LoVo (cell line): Measurements from ENCODE around the gene SOHLH1.

Experiments
- DNase-seq: peaks from one replicate; pipeline ENCODE4 v3.0.0-alpha.2; 2016; ENCODE audit warnings: low spot score

Gene SOHLH1

DNA sequence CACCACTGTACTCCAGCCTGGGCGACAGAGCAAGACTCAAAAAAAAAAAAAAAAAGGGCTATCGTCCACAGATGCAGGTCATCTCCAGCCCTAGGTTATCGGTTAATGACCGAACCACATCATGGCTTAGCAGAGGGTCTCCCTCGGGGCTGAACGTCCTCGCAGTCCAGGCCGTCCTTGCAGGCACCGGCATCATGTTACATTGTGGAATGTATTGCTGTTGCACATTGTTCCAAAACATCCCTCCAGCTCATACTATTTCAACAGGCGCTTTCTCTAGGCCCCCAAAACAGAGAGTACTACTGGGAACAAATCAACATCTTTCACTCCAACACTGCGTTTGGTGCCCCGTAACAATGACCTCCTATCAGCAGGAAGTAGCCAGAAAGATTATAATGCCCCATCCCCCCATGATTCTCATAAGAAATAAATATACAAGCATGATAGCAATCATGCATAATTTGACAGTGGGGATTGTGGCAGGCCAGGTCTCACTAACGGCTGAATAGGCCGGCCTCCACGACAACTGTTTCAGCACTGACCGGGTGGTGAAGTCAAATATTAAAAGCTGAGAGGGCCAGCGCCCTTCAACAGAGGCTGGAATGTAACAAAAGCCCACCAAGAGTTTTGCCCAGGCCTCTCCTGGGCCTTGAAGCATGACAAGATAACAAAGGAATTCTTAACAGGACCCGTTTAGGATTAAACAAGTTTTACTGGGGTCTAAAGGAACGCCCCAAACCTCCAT lies 37.3 kb downstream of the SOHLH1 start:
- DNase-seq: no peak

DNA sequence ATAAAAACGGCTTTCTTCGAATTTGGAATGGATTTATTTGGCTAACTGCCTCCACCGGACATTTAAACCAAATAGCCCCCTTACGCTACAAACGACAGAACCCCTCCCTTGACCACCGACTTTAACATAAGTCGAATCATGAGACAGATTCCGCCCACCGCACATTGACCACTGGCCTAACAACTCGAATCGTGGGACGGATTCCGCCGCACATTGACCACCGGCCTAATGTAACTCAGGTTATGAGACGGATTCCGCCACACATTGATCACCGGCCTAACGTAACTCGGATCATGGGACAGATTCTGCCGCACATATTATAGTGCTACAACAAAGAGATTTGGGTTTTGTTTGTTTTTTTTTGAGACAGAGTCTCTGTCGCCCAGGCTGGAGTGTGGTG lies 38.9 kb downstream of the SOHLH1 start:
- DNase-seq: no peak

DNA sequence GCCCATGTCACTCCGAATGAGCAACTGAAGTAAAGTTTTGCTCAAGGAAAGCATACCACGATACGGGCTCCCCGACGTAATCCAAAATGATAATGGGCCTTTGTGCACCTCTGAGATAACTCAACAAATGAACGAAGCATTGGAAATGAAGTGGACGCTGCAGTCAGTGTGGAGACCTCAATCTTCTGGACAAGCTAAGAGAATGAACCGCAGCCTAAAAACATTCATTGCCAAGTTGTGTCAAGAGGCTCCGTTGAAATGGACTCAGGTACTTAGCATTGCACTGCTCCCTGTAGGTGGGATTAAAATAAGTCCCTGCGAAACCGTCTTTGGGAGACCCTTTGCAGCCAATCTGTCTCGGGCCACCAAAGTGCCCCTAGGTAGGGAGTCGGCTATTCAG lies 40.0 kb downstream of the SOHLH1 start:
- DNase-seq: no peak

DNA sequence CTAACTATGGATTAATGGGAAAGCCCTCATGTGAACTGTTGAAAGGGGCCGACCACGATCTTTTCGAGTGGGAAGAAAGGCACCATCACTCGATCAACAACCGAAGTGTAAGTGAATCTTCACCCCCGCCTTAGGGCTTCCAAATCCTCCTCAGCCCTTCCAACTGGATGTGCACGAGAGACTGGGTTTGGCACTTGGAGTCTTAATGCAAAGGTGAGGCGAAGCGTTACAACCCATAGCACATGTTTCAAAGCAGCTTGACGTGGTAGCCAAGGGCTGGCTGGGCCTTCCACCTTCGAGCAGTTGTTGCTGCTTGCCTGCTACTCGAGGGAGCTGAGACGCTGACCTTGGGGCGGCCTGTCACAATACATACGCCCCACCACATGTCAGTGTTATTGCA lies 41.9 kb downstream of the SOHLH1 start:
- DNase-seq: no peak

DNA sequence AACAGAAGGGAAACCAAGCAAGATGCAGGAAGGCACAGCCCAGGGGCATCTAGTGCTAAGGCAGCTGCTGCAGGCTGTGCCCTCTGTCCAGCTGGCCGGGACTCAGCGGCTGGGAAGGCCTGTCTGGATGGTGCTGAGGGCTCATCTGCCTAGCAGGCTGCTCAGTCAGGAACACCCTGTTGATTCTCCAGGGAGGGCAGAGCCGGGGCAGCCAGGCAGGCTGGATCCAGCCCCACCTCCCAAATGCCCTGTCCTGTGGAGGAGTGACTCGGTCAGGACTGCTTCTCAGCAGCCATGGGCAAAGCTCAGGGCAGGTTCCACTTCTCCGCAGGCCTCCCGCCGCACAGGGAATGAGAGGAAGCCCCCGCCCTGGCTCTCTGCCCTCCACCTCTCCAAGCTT lies 44.0 kb downstream of the SOHLH1 start:
- DNase-seq: no peak

DNA sequence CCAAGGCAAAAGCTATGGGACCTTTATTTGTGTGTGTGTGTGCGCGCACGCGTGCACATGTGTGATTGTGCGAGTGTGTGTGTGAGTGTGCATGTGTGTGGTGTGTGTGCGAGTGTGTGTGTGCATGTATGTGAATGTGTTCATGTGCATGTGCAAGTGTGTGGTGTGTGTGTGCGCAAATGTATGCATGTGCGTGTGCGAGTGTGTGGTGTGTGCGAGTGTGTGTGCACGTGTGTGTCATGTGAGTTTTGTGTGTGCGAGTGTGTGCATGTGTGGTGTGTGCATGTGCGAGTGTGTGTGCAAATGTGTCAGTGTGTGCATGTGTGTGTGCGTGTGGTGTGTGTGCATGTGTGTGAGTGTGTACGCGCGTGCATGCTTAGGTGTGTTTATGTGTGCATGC lies 48.9 kb downstream of the SOHLH1 start:
- no peak for DNase-seq

DNA sequence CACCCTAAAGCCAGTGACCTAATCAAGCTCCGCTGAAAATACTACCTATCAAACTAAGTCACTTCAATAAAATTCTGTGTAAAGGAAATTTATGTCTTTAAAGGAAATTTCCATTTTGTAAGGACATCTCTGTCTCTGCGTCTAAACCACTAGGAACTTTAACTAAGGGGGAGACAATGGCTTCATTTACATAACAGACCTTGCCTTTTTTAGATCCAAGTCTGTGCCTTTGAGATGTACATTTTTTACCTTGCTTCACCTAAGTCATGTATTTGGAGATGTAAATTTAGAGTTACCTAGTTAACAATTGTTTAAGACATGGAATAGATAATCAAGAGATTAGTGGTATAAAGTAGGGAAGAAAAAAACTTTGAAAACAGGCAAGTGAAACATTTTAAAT lies 49.8 kb downstream of the SOHLH1 start:
- no peak for DNase-seq

DNA sequence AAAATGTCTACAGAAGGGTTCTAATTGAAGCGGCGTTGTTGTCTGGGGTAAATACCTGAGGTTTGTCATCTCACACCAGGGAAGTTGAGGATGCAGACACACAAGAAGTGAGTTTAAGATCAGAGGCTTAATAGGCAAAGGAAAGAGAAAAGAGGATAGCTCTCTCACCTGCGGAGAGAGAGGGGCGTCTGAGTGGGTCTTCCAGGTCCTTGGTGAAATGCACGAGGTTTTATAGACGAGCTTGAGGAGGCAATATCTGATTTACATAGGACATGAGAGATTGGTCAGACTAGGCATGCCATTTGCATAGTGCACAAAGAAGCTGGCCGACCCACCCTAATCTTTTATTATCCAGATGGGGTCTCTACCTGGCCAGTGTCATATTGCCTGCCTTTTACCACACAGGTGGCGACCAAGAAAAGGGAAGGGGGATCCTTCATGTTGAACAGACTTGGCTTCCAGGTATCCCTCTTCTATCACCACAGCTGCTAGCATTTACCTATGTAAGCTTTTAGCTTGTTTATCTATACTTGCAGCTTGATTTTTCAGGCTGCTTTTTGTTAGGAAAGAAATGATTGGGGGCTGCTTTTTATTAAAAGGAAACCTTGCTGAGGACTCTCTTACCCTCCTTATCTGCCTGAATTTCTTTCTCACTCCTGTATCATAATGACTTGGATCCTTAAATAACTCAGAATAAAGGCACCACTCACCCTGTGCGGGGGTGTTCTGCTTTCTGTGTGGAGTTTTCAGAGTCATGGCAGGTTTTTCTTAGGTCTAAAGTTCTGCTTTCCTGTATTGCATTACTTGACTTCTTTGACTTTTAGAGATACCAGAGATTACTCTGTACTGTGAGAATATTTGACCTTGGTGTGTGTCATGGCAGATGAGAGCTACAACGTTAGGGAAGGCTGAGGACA lies 50.5 kb downstream of the SOHLH1 start:
- DNase-seq: no peak

DNA sequence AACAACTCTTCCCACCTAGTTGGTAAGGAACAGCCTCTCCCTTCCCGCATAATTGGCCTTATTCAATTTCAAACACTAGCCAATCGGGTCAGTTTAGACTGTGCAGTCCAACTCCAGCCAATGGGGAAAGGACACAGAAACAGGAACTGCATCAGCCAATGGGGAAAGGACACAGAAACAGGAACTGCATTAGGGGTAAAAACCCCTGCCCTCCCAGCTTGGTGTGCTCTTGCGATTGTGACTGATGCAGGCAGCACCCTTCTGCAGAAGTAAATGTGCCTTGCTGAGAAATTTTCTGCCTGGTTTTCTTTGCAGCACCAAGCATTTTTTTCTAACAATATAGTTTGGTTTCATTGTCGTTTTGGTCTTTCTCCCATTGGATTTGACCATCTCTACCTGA lies 51.4 kb downstream of the SOHLH1 start:
- no peak for DNase-seq

DNA sequence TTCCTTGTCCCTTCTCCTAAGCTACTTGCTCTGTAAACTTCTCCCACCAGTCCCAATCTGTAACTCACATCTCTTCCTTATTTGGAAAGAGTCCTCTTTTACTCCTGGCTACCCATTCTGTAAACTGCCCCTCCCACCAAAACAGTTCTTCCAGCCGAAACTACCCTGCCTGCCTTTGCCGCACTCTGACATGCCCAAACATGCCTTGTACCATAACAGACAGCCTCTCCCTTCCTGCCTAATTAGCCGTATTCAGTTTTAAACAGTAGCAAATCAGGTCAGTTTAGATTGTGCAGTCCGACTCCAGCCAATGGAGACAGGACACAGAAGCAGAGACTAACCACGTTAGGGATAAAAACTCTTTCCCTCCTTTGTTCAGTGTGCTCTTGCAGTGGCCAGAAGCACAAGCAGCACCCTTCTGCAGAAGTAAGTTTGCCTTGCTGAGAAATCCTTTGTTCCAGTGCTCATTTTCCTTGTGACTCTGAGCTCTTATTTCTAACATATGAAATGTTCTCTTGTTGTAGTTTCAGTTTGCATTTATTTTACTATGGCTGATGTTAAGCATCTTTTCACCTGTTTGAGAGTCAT lies 54.6 kb downstream of the SOHLH1 start:
- no peak for DNase-seq
